Measurements from ENCODE around the gene TMOD1.

TMOD1 gene

GRCh38 chr9:97635026-97635425 lies 133.6 kb downstream of the TMOD1 start:
- no peak for DNase-seq (ENCODE audit: low read depth)

GRCh38 chr9:97636903-97637302 lies 135.4 kb downstream of the TMOD1 start:
- no peak for DNase-seq (ENCODE audit: low read depth)

- no peak for DNase-seq (ENCODE audit: low read depth)
Observed at GRCh38 chr9:97638666-97639065, 137.2 kb downstream of the TMOD1 start.

- no peak for DNase-seq (ENCODE audit: low read depth)
Observed at GRCh38 chr9:97640325-97640724, 138.9 kb downstream of the TMOD1 start.

GRCh38 chr9:97645720-97646119 lies 144.3 kb downstream of the TMOD1 start:
- no peak for DNase-seq (ENCODE audit: low read depth)

GRCh38 chr9:97647996-97648395 lies 146.5 kb downstream of the TMOD1 start:
- DNase-seq (ENCODE audit: low read depth): no peak

All from HS-5 (cell line).